Stimulated activated CD4-positive, alpha-beta T cell treated with anti-CD3 and anti-CD28 coated beads, Interleukin-12 subunit alpha, Interleukin-12 subunit beta, amount 100 ng/mL, for 4 hours (primary cell): ENCODE data around the gene CLIP1.

Source experiments
- DNase-seq: peaks from one replicate; pipeline ENCODE4 v3.0.0-alpha.2; 2020

The CLIP1 gene

DNA sequence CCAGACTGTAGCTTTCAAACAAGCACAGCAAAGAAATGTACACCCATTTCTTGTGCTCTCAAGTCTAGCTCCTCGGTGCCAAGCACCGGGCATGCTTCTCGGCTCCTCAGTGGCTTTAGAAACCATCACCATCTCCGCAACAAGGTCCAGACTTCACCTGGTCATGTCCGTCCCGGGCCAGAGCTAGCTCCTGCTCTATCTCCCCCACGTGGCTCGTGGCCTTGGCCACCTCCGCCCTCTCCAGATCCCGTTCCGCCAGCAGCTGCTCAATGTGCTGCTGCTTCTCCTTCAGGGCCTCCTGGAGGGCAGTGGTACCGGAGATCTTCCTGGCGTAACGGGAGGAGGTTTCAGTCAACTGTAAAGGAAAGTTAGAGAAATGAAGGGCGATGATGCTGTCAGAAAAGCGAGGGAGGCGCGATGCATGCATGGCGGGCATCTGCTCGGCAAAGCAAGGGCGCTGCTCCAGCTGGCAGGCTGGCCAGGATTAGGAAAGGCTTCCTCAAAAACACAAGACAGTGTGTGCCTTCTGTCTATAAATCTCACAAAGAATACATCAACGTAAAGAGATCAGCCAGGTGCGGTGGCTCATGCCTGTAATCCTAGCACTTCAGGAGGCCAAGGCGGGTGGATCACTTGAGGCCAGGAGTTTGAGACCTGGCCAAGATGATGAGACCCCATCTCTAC, 67.4 kb downstream of the CLIP1 start:
- DNase-seq: no peak

DNA sequence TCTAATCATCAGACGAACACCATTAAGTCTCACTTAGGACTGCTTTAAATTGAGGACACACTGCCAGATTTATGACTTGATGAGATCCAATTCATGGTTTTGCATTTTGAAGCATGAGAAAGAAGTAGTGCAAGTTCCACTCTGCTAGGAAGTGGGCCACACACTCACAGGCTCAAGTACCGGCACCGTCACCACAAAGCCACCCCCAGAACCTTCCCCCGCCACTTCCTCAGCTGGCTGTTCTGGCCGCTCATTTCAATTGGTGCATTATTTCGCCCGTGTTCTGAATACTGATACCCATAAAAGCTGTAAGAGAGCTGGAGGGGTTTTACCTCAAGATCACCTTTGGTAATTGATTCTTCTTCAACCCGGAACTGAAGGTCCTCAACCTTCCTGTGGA, 70.1 kb downstream of the CLIP1 start:
- no peak for DNase-seq

DNA sequence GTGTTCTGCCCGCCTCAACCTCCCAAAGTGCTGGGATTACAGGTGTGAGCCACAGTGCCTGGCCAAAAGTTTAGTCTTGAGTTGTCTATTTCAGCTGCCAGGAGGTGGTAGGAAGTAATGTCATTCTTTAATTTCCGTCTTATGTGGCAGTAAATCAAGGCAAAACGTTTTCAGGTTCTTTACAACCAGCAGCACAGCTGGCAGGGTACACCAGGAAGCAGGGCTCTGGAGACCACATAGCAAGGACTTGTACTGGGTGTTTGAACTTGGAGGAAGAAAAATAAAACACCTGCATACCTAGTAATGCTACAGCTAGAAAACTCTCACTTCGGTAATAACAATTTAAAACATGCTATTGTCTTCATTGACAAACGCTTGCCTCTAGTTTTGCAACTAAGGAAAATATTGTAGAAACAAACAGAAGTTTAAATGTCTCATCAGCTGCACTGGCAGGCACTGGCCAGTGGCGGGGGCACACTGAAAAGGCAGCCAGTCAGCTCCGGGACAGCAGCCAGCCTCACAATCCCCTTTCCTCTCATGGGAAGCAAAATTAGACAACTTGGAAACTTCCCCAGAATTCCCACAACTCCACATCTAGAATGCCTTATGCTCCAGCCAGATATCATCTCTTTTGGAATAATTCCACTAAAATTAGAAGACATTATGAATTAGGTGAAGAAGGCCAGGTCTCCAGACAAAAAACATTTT, 72.2 kb downstream of the CLIP1 start:
- no peak for DNase-seq

DNA sequence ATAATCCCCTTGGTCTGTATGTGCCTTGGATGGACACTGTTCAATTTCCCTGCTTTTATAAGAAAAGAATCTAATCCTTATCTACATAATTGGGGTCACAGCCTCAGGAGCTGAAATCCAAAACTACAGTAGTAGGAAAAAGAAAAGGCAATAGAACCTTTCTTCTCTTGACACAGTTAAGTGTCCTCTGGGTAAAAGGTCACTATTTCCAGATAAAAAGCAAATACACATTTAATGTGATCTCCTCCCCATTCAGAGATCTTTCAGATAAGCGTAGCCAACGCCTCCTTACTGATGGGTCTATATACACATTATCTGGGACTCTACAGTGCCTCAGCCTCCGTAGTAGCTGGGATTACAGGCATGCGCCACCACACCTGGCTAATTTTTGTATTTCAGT, 73.4 kb downstream of the CLIP1 start:
- DNase-seq: no peak

DNA sequence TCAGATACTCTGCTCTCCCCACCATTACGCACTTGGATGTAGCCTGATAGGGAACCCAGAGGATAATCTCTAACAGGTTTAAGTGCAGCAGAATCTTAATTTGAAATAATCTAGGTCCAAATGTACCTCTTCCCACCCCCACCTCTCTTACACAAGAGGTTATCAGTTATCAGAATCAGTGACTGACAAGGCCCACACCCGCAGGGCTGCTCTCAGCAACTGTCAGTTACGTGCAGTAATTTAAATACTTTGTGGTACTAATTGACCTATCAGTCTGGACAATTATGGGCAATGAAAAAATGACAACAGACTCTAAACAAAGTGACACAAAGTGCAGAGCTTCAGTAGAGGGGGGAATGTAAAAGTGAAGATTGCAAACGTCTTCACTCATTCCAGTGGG, 74.0 kb downstream of the CLIP1 start:
- DNase-seq: no peak

DNA sequence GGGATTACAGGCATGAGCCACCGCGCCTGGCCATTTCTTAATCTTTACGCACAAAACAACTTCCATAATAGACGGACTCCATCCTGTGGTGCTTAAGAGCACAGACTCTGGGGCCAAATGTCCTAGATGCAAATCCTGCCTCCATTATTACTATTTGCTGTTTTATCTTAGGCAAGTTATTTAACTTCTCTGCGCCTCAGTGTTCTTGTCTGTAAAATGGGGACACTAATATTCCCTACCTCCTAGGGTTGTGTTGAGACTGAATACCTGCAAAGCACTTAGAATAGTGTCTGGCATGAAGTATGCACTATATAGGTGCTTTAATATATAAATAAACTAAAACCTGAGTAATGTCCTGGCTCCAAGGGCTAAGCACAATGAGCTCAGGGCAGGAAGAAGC, 76.4 kb downstream of the CLIP1 start:
- DNase-seq: no peak

DNA sequence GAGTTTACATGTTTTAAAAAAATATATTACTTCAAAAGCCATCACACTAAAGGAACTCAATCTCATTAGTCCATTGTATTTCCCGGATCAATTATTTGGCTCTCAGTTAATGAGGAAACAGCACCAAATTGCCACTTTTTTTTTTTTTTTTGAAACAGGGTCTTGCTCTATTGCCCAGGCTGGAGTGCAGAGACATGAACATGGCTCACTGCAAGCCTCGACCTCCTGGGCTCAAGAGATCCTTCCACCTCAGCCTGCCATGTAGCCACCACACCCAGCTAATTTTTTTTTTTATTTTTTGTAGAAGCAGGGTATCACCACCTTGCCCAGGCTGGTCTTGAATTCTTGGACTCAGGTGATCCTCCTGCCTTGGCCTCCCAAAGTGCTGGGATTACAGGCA, 77.4 kb downstream of the CLIP1 start:
- no peak for DNase-seq

DNA sequence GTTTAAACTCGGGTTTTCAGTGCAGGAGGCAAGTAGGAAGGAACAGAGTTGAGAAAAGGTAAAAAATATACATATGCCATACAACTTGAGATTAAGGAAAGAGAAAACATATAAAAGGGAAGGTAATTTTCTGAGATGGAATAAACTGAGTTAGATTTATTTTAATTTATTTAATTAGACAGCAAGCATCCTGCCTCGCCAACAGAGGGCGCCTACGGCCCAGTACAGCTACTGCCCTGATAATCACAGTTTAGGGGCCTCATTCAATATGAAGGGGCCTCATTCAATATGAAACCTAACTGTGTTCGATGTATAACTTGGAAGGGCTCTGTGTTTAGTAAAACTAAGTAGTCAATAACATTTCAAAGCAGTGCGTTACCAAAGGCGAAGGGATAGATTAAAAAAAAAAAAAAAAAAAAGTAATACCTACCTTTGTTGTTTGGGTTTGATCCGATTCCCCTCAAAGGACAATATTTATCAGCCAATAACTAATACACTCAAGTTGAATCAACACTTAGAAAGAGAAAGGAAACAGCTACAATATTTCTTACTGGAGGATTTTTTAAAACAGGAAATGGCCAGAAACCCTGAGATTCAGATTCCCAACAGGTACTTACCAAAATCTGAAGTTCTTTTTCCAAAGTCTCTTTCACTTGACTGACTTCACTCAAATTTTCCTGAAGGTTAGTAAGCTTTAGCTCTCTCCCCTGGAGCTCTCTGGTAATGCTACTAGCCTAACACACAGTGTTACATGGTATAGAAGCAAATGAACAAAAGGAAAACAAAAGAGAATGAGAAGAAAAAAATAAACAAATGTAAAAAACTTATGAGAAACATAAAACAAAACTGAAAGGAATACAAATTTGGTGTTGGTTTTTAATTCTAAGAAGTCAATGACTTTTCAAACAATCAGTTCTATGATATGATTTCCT, 86.2 kb downstream of the CLIP1 start:
- DNase-seq: peak; percentile 46

DNA sequence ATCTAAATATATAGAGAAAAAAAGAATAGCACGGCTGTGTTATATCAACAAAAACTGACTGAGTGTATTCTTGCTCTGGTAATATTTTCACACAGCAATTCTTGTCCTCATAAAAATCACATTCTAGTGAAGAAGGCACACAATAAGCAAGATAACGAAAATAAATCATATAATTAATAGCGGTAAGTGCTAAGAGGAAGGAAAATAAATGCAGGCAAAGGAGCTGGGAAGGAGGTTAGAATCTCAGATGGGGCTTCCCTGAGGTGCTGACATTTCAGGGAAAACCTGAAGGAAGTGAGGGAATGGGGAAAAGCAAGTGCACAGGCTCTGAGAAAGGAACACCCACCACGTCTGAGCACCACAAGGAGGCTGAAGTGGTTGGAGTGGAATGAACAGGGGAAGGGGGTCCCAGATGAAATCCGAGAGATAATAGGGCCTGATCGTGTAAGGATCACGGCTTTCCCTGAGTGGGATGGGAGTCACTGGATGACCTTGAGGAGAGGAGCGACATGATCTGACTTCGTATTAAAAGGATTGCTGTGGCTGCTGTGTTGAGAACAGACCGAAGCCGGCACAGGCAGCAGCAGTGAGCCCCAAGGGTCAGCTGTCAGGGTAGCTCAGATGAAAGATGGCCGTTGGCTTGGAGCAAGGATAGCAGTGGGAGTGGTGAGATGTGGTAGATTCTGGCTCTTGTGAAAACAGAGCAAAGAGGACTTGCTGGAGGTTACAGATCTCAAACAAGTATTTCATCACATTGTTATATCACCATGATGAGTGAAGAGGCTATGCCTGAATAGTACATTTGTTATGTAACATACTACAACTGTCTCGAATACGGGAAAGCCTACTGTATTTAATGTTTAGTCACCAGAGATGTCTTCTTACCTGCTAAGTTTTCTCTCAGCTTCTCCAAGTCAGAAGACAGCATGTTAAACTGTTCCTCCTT, 89.1 kb downstream of the CLIP1 start:
- no peak for DNase-seq

DNA sequence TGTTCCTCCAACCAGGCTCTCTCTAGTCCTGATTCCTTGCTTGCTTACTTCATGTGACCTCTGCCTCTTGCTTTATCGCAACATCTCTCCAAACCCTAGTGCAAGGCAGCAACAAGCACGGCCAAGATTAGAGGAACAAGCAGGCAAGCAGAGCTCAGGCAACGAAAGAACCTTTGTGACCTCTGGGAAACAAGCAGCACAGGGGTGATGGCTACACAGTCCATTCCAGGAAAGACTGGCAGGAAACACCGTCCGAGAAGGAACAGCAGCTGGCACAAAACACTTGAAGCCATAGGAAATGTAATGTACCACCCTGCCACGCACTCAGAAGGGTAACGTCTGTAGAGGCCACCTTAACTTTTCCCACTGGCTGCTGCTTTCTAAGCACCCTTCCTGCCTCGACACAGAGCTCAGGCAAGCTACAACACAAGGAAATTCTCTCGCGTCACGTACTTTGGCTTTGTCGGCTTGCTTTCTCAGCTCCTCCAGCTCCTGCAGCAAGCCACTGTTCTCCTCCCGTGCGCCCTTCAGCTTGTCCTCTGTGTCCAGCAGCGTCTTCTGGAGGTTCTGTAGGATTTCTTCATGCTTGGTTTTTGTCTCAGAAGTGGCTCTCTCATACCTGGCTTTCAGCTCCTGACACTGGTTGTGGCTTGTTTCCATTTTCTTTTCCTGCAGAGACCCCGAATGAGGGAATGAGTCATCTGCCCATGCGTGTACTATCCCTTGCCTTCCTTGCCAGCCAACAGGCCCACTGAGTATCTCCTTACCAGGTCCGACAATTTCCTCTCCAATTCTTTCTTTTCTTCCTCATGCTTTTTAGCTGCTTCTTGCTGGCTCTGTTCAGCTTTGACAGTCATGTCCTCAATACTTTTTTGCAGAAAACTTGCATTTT, 94.7 kb downstream of the CLIP1 start:
- DNase-seq: no peak

DNA sequence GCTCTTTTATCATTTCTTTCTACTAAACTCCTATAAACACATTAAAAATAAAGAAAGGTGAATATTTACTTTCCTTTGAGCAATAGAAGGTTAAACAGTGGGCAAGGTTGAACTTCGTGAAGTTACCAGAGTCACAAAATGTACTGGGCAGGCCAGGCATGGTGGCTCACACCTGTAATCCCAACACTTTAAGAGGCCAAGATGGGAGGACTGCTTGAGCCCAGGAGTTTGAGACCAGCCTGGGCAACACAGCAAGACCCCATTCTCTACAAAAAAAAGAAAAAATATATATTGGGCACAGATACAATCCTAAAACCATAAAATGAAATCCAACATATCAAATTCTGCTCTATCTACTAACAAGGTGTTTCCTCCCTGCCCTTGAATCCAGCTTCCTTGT, 95.5 kb downstream of the CLIP1 start:
- no peak for DNase-seq

DNA sequence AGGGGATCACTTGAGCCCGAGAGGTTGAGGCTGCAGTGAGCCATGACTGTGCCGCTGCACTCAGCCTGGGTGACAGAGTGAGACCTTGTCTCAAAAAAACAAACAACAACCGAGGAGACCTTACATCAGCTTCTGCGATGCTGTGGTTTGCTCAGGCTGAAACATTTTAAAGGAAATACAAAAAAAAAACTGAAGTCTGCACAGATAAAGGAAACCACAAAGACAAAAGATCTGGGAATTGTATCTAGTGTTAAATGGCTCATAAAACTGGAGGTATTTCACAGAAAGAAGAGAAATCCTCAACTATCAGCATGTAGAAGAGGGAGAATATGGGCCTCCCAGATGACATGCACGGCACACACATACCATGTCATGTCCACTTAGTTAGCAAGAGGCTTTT, 95.9 kb downstream of the CLIP1 start:
- DNase-seq: no peak

DNA sequence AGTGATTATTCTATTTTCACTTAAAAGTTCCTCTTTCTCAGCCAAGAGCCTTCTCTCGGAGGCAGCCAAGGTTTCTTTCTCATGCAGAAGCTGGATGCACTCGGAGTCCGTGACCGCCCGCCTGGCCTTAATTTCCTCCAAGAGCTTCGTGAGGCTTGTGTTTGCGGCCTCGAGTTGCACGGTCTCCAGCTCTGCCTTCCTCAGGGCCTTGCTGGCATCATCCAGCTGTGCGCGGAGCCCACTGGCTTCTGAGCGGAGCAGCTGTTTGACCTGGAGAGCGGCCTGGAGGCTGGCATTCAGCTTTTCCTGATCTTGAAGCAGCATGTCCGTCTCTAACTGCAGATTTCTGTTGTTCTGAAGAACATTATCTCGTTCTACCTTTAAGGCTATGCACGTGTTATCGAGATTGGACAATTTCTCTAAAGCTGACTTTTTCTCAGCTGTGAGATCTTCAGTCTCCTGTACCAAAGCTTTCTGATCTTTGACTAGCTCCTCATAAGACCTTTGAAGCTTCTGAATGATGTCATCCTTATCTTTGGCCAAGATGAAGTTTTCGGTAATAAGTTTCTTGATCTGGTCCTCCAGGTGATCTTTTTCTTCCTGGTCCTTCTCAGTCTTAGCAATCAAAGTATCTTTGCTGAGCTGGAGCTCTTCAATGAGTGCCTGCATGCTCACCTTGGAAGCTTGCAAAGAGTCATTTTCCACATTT, 99.0 kb downstream of the CLIP1 start:
- no peak for DNase-seq

DNA sequence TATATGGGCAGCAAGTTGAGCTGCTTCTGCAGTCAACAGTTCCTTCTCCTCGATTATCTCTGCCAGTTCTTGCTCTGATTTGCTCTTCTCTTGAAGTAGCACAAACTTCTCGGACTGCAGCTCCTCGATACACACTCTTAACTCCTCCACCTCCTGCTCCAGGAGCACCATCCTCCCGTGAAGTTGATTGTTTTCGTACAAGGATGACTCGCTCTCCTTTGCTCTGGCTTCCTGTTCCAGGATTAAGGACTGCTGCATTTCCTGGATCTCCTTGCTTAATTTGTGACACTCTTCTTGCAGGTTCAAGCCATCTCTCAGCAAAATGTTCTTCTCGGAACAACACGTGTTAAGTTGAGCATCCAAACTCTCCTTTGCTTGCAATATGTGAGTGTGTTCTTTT, 100.0 kb downstream of the CLIP1 start:
- no peak for DNase-seq

DNA sequence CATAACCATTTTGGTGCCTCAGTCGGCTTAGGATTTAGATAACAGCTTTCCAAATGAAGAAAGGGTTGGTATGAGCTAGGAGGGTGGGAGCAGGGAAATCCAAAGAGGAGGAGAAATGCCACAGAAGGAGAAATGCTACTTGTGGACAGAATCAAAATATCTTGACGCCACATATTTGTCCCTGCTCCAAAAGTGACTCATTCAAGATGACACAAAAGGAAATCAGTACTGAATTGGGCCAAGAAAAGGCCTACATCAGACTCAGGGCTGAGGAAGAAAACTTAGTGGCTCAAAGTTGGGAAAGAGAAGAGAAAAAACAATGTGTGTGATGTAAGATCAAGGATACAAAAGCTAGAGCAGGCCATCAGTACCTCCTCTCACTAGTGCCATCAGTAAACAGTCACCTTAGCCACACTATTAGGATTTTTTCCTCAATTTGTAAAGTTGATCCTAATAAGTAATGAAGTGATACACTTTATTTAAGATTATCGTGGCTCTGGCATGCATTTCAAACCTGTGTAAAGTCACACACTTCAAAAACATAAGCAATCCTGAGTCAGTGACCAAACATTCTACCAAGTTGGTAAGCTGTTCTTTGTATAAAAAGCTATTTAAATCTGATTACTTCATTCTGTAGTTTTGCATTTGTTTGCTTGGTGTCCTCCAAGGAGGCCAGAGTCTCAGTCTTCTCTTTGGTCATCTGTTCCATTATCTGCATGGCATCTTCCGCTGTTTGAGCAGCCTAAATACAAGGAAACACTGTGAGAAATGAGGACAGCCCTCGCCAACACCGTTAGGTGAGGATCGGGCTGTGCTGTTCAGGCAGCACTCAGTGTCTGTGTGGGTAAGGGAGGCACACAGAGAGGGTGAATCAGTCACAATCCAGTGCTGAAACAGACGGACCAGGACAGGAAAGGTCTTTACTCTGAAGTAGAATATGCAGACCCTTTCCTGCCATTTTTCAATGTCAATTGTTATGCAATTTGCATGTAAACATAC, 103.6 kb downstream of the CLIP1 start:
- no peak for DNase-seq

DNA sequence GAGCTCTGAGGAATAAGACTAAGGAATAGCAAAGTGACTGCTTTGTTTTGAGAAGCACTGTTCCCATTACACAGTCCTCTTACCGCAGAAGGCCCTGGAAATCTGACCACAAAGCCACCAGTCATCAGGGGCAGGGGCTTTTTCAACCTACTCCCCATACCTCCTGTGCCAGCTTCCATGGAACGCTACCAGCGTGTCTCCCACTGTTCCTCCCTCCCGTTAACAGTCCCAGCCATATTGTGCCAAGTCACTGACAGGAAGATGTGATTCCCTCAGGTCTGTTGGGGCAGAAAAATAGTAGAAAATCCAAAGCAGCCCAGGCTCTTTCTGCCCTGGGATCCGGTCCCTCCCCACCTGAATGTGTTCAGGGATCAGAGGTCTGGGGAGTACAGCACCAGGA, 109.5 kb downstream of the CLIP1 start:
- no peak for DNase-seq

DNA sequence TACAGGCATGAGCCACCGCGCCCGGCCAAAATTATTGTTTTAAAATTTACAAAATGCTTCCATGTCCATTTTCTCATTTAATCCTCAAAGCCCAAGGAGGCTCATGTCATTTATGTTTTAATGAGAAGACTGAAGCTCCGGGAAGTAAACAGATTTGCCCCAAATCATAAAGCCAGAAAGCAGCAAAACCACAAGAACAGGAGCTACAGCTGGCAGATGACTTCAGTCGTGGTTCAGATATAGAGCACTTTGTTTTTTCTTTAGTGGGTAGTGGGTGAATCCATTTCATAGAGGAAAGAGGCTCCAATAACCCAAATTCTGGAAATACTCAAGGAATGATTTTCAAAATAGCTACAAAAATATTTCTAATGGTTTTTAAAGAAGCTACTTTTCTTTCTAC, 110.8 kb downstream of the CLIP1 start:
- no peak for DNase-seq

DNA sequence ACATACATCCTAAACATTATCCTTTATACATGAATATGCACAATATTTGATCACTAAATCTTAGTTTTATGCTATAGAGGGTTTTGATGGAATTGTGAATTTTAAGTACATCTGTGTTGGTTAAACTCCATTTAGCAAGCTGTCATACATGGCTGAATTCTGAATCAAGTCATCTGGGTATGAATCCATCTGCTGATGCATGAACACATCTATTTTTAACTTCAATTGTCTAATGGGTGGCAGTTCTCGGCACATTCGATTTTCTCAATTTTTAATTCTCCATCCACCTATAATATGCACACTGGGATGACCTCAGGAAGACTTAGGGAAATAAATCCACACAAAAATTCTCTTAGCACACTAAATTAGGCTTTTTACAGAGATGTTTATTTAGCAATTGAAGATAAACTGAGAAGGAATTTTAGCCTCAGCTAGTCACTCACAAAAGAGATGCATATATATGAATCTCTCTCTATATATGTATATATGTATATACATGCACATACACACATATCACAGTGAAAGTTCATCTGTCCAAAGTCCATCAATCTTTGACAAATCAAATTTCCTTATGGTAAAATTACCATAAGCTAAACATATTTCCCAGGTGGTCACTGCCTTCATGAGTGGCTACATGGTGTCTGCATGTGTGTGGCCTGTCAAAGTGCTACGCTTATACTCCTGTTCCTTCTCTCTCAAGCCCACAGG, 111.7 kb downstream of the CLIP1 start:
- DNase-seq: no peak

DNA sequence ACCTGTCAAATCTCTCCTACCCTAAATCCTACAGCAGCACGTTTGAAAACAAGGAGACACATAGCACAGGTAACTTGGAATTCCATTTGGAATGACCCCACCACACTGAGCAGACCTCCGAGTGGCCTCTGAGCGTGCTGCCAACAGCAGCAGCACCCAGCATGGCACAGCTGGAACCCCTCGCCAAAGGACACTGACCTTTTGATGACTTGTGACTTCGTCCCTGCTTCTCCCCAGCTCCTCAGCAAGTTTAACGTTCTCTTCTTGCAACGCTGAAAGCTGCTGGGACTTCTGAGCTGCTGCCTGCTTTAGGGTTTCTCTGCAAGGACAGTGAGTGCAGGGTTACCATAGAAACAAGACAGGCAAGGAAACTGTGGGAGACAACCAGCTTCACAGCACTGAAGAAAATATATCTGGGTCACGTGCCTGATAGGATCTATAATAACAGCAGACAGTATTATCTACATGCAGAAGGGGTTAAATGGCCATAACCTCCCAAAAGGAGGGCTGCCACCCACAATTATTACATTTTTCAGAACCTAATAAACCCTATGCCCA, 112.8 kb downstream of the CLIP1 start:
- DNase-seq: no peak
